Measurements from ENCODE around the gene FARSB. TPM values are rescaled to one million over a fixed set of nuclear protein-coding genes. Genes with fewer than 3 reads are reported as not detected.
A peak's percentile ranks its signal among the peaks of the same experiment; 100 is the strongest.

Gene FARSB
- total RNA-seq, 1 experiment from 2014 or later, result 50.2 TPM

DNA sequence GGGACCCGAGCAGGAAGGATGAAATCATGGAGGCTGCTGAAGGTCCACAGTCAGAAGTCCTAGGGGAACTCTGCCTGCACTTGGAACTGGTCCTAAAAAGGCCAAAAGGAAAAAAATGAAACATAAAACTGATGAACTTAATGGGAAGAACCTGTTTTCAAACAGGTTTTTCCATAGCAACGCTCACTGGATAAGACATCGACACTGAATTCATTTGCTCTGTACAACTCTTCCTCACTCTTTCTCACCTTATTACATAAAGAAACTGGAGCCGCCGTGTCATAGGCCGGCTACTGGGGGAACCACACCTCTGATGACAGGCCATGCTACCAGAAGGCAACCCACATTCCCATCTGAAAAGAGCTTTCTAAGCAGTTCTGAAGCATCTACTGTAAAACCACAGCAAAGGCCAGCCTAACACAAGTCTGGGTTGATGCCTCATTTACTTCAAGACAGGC, 83.6 kb downstream of the FARSB start:
- peak; percentile 92 to 100 for DNase-seq
- H3K27ac ChIP-seq, result peak overlapping the region; percentile 87

GRCh38 chr2:222569826-222570225, 86.1 kb downstream of the FARSB start:
- Histone ChIP-seq H3K9me3 (ENCODE audit: insufficient read depth, low read depth) (no peaks in the 10 kb centered on the region), H3K27ac (no peak overlapping the region), H3F3A (ENCODE audit: insufficient read depth, low read depth) (peaks cover 39% of the 10 kb centered on the region), H3K27me3 (ENCODE audit: insufficient read depth, low read depth) (no peaks in the 10 kb centered on the region), H3K4me3 (no peak overlapping the region), H3K4me1 (replicated peaks; ENCODE audit: insufficient read depth) (peaks cover 58% of the 10 kb centered on the region), H2AFZ (no peak overlapping the region), H3K79me2 (ENCODE audit: low read depth) (peaks cover 5% of the 10 kb centered on the region; the same call in 1 of the 2 replicates), H3K9me2 (ENCODE audit: insufficient read depth) (no peaks in the 10 kb centered on the region), H3K36me3 (ENCODE audit: low read depth) (peaks cover 59% of the 10 kb centered on the region), H4K20me1 (ENCODE audit: insufficient read depth) (no peaks in the 10 kb centered on the region), H3K4me2 (no peak overlapping the region)
- CTCF ChIA-PET, result interaction anchor here (0.9 kb wide), 1 partner anchor 251 kb away, joined by 5 read pairs; no protein-coding TSS in a partner anchor
- no peak for TF ChIP-seq EZH2 (IDR thresholded peaks at IDR 0.05; ENCODE audit: low read depth)
- TF ChIP-seq, protein P1, sequence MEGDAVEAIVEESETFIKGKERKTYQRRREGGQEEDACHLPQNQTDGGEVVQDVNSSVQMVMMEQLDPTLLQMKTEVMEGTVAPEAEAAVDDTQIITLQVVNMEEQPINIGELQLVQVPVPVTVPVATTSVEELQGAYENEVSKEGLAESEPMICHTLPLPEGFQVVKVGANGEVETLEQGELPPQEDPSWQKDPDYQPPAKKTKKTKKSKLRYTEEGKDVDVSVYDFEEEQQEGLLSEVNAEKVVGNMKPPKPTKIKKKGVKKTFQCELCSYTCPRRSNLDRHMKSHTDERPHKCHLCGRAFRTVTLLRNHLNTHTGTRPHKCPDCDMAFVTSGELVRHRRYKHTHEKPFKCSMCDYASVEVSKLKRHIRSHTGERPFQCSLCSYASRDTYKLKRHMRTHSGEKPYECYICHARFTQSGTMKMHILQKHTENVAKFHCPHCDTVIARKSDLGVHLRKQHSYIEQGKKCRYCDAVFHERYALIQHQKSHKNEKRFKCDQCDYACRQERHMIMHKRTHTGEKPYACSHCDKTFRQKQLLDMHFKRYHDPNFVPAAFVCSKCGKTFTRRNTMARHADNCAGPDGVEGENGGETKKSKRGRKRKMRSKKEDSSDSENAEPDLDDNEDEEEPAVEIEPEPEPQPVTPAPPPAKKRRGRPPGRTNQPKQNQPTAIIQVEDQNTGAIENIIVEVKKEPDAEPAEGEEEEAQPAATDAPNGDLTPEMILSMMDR (conservative IDR thresholded peaks at IDR 0.05), result no peak
- no peak for DNase-seq
- intact Hi-C loops (cut with micrococcal nuclease; ENCODE audit: unreplicated experiment), result loop anchor here (5.0 kb wide), 1 partner anchor 148 kb away; the partner anchor contains the start of gene SGPP2
- POLR2A ChIA-PET (ENCODE audit: unreplicated experiment), result interaction anchor here (1.0 kb wide), 1 partner anchor 622 kb away, joined by 6 read pairs; no protein-coding TSS in a partner anchor
- no TSS peak for BruUV-seq (replicated peaks)

More for the DNA sequence above, 83.6 kb downstream of the FARSB start:
- intact Hi-C loops (cut with micrococcal nuclease; ENCODE audit: unreplicated experiment), result loop anchor here (2.0 to 5.0 kb wide), 2 partner anchors 53 to 150 kb away; partner anchors contain the start of gene SGPP2
- CTCF ChIA-PET, result interaction anchor here (1.2 to 2.1 kb wide), 2 partner anchors 11 to 254 kb away, joined by 3 to 14 read pairs; no protein-coding TSS in a partner anchor
- TF ChIP-seq, protein P1 (conservative IDR thresholded peaks at IDR 0.05), result no peak
- no peak for TF ChIP-seq EZH2 (IDR thresholded peaks at IDR 0.05; ENCODE audit: low read depth)
- Histone ChIP-seq H3K4me2 (peak overlapping the region; percentile 62), H3K79me2 (ENCODE audit: low read depth) (peaks cover 18% of the 10 kb centered on the region), H2AFZ (0 out of 2 replicates have a peak overlapping the region, but pooled peaks have one; percentile 0), H3K36me3 (ENCODE audit: low read depth) (peaks cover 68% of the 10 kb centered on the region), H3F3A (ENCODE audit: insufficient read depth, low read depth) (peaks cover 39% of the 10 kb centered on the region), H3K9me3 (ENCODE audit: insufficient read depth, low read depth) (no peaks in the 10 kb centered on the region), H4K20me1 (ENCODE audit: insufficient read depth) (no peaks in the 10 kb centered on the region), H3K4me3 (peak overlapping the region; percentile 13; the same call in 1 of the 2 replicates), H3K4me1 (replicated peaks; ENCODE audit: insufficient read depth) (peaks cover 65% of the 10 kb centered on the region), H3K27me3 (ENCODE audit: insufficient read depth, low read depth) (no peaks in the 10 kb centered on the region), H3K9me2 (ENCODE audit: insufficient read depth) (no peaks in the 10 kb centered on the region)
- no TSS peak for BruUV-seq (replicated peaks)
- POLR2A ChIA-PET (ENCODE audit: unreplicated experiment), result interaction anchor here (0.6 kb wide), 3 partner anchors 24 to 1371 kb away, joined by 3 to 9 read pairs (median 3); no protein-coding TSS in a partner anchor

- Histone ChIP-seq H3K27me3 (ENCODE audit: insufficient read depth, low read depth) (no peaks in the 10 kb centered on the region), H4K20me1 (ENCODE audit: insufficient read depth) (no peaks in the 10 kb centered on the region), H3K4me2 (no peak overlapping the region), H3K4me1 (replicated peaks; ENCODE audit: insufficient read depth) (peaks cover 48% of the 10 kb centered on the region), H3K4me3 (no peak overlapping the region), H3K9me2 (ENCODE audit: insufficient read depth) (no peaks in the 10 kb centered on the region), H3K79me2 (ENCODE audit: low read depth) (no peaks in the 10 kb centered on the region), H3K9me3 (ENCODE audit: insufficient read depth, low read depth) (no peaks in the 10 kb centered on the region), H3K36me3 (ENCODE audit: low read depth) (peaks cover 49% of the 10 kb centered on the region), H3K27ac (no peak overlapping the region), H2AFZ (no peak overlapping the region), H3F3A (ENCODE audit: insufficient read depth, low read depth) (peaks cover 30% of the 10 kb centered on the region)
- peak in 1 of 2 experiments; percentile 54 for DNase-seq
- TF ChIP-seq, protein P1 (conservative IDR thresholded peaks at IDR 0.05), result no peak
- no peak for TF ChIP-seq EZH2 (IDR thresholded peaks at IDR 0.05; ENCODE audit: low read depth)
- ChIA-PET POLR2A (ENCODE audit: unreplicated experiment) (interaction anchor here (1.0 kb wide), 1 partner anchor 621 kb away, joined by 6 read pairs; no protein-coding TSS in a partner anchor), CTCF (interaction anchor here (0.6 to 1.1 kb wide), 2 partner anchors 45 to 251 kb away, joined by 3 to 4 read pairs; no protein-coding TSS in a partner anchor)
- intact Hi-C loops (cut with micrococcal nuclease; ENCODE audit: unreplicated experiment), result no loop called here
- no TSS peak for BruUV-seq (replicated peaks)
Measured at GRCh38 chr2:222568865-222569264, 87.0 kb downstream of the FARSB start.
